Astrocyte (in vitro differentiated cells and primary cell): ENCODE results near the gene DNAJA4. TPM values are rescaled to one million over a fixed set of nuclear protein-coding genes. Genes with fewer than 3 reads are reported as not detected.

ENCODE experiments used
- DNase-seq: peaks from one replicate; pipeline ENCODE4 v3.0.0-alpha.2; 2010; ENCODE audit warnings: low read depth
- FAIRE-seq: peaks from 2 replicates; lab custom pipeline; 2011; peaks lifted over from hg19 to GRCh38; lab: Jason Lieb, UNC
- H2AFZ ChIP-seq: 2 replicates; pipeline ENCODE4 v1.6.0; 2012; ENCODE audit warnings: low read depth, low read length, inconsistent platforms
- H3K27ac ChIP-seq: 2 replicates; pipeline ENCODE4 v1.5.1; 2011; ENCODE audit warnings: low read depth, low read length, inconsistent platforms
- H3K27me3 ChIP-seq: 2 replicates; pipeline ENCODE4 v1.6.0; 2011; ENCODE audit warnings: low read length, inconsistent platforms; ENCODE audit not compliant: insufficient read depth
- H3K36me3 ChIP-seq: 2 replicates; pipeline ENCODE4 v1.5.1; 2011; ENCODE audit warnings: low read length, inconsistent platforms; ENCODE audit not compliant: insufficient read depth
- H3K4me1 ChIP-seq: 2 replicates; pipeline ENCODE4 v1.5.1; 2011; ENCODE audit warnings: low read length, inconsistent platforms; ENCODE audit not compliant: insufficient read depth
- H3K4me2 ChIP-seq: 2 replicates; pipeline ENCODE4 v1.6.0; 2012; ENCODE audit warnings: low read length, inconsistent platforms
- H3K4me3 ChIP-seq: 2 replicates; pipeline ENCODE4 v1.5.1; 2011; ENCODE audit warnings: low read depth, mild to moderate bottlenecking, low read length, inconsistent platforms; ENCODE audit not compliant: insufficient read depth
- H3K79me2 ChIP-seq: 2 replicates; pipeline ENCODE4 v1.6.0; 2012; ENCODE audit warnings: mild to moderate bottlenecking, low read length, inconsistent platforms; ENCODE audit not compliant: insufficient read depth
- H3K9ac ChIP-seq: 2 replicates; pipeline ENCODE4 v1.6.0; 2012; ENCODE audit warnings: mild to moderate bottlenecking, low read length, inconsistent platforms
- H3K9me3 ChIP-seq: 2 replicates; pipeline ENCODE4 v1.5.1; 2012; ENCODE audit warnings: low read depth, mild to moderate bottlenecking, low read length, inconsistent platforms; ENCODE audit not compliant: insufficient read depth
- H4K20me1 ChIP-seq: 2 replicates; pipeline ENCODE4 v1.6.0; 2012; ENCODE audit warnings: low read length, inconsistent platforms; ENCODE audit not compliant: insufficient read depth
- H3K27ac Mint-ChIP-seq: one replicate; pipeline ENCODE4 v1.8.0; 2021; ENCODE audit warnings: mild to moderate bottlenecking, mixed read lengths; ENCODE audit not compliant: unreplicated experiment
- H3K27me3 Mint-ChIP-seq: one replicate; pipeline ENCODE4 v1.8.0; 2021; ENCODE audit warnings: low read depth, mixed read lengths; ENCODE audit not compliant: unreplicated experiment
- H3K36me3 Mint-ChIP-seq: one replicate; pipeline ENCODE4 v1.8.0; 2021; ENCODE audit warnings: low read depth, mixed read lengths; ENCODE audit not compliant: unreplicated experiment
- H3K4me1 Mint-ChIP-seq: one replicate; pipeline ENCODE4 v1.8.0; 2021; ENCODE audit warnings: low read depth, mixed read lengths; ENCODE audit not compliant: unreplicated experiment
- H3K4me3 Mint-ChIP-seq: one replicate; pipeline ENCODE4 v1.8.0; 2021; ENCODE audit warnings: mild to moderate bottlenecking, moderate library complexity, mixed read lengths; ENCODE audit not compliant: unreplicated experiment
- H3K9me3 Mint-ChIP-seq: one replicate; pipeline ENCODE4 v1.8.0; 2021; ENCODE audit warnings: mild to moderate bottlenecking, mixed read lengths; ENCODE audit not compliant: unreplicated experiment
- CTCF ChIP-seq: IDR thresholded peaks from 2 replicates; pipeline ENCODE4 v1.5.1; 2011; ENCODE audit warnings: low read depth, mild to moderate bottlenecking, inconsistent platforms, low read length, moderate library complexity; ENCODE audit not compliant: insufficient read depth
- EZH2 ChIP-seq: IDR thresholded peaks from 2 replicates; pipeline ENCODE4 v1.6.1; 2012; ENCODE audit warnings: mild to moderate bottlenecking, low read length, inconsistent platforms; ENCODE audit not compliant: insufficient read depth
- total RNA-seq: library from RNA; stranded (reverse); gene quantifications from 2 replicates; pipeline ENCODE4 v1.2.1, GENCODE V29; 2021

The DNAJA4 gene
- total RNA-seq, 1 donor from 2014 or later = 0.14 TPM

DNA sequence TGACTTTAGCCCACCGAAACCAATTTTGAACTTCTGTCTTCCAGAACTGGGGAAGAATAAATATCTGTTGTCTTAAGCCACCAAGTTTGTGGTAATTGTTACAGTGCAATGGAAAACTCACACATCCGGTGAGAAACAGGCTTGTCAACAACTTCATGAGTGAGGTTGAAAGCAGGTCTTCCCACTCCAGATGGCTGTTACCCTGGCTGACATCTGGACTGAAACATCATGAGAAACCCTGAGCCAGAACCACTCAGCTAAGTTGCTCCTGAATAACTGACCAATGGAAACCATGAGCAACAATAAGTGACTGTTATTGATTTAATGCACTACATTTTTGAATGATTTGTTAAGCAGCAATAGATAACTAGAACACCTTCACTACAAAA is 40.3 kb upstream of the DNAJA4 start:
- H3K27me3 Mint-ChIP-seq = peaks cover 4% of the 10 kb centered on the region
- H3K9me3 Mint-ChIP-seq = no peaks in the 10 kb centered on the region
- Histone ChIP-seq H3K9me3 (no peaks in the 10 kb centered on the region), H3K27ac (no peak overlapping the region), H3K4me3 (no peak overlapping the region), H3K27me3 (peaks cover 4% of the 10 kb centered on the region), H3K4me1 (no peaks in the 10 kb centered on the region), H2AFZ (no peak overlapping the region), H3K9ac (no peak overlapping the region), H3K4me2 (no peak overlapping the region), H3K36me3 (no peaks in the 10 kb centered on the region), H4K20me1 (no peaks in the 10 kb centered on the region), H3K79me2 (no peaks in the 10 kb centered on the region)
- H3K4me1 Mint-ChIP-seq = peaks cover 4% of the 10 kb centered on the region
- FAIRE-seq (no peak), DNase-seq (no peak)
- H3K4me3 Mint-ChIP-seq = no peak overlapping the region
- no peaks in the 10 kb centered on the region for H3K36me3 Mint-ChIP-seq
- TF ChIP-seq CTCF = no peak
- TF ChIP-seq EZH2 = no peak
- no peak overlapping the region for H3K27ac Mint-ChIP-seq

DNA sequence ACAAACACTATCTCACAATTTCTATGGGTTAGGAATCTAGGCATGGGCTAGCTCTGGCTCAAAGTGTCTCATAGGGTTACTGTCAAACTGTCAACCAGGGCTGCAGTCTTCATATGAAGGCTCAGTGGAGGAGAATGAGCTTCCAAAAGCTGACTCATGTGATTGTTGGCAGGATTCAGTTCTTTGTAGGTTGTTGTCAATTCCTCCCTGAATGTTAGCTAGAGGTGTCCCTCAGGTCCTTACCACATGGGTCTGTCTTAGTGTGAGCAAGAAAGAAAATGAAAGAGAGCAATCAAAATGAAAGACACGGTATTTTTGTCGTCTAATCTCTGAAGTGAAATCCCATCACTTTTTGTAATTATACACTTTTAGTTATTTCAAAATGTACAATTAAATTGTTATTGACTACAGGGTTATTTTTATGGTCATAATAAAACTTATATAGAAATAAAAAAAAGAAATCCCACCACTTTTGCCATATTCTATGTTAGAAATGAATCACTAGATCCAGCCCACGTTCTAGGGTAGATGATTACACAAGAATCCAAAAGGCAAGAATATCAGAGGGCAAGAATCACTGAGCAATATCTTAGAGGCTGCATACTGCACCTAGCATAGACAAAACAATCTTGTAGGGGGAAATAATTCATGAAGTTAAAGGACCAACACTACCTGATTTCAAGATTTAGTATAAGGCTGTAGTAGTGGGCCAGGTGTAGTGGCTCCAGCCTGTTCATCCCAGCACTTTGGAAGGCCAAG is 38.4 kb upstream of the DNAJA4 start:
- no peaks in the 10 kb centered on the region for H4K20me1 ChIP-seq
- H3K27me3 Mint-ChIP-seq = peaks cover 11% of the 10 kb centered on the region
- no peaks in the 10 kb centered on the region for H3K36me3 Mint-ChIP-seq
- no peak overlapping the region for H3K4me3 ChIP-seq
- no peak for TF ChIP-seq CTCF
- TF ChIP-seq EZH2 = no peak
- no peak for FAIRE-seq
- H3K4me1 ChIP-seq = no peaks in the 10 kb centered on the region
- H3K27me3 ChIP-seq = peaks cover 4% of the 10 kb centered on the region
- H3K27ac Mint-ChIP-seq = no peak overlapping the region
- no peak overlapping the region for H3K27ac ChIP-seq
- no peak overlapping the region for H2AFZ ChIP-seq
- no peak overlapping the region for H3K9ac ChIP-seq
- H3K4me3 Mint-ChIP-seq = no peak overlapping the region
- H3K36me3 ChIP-seq = no peaks in the 10 kb centered on the region
- DNase-seq = peak; percentile 32
- no peaks in the 10 kb centered on the region for H3K9me3 Mint-ChIP-seq
- H3K4me1 Mint-ChIP-seq = peaks cover 4% of the 10 kb centered on the region
- H3K9me3 ChIP-seq = no peaks in the 10 kb centered on the region
- no peaks in the 10 kb centered on the region for H3K79me2 ChIP-seq
- H3K4me2 ChIP-seq = no peak overlapping the region

GRCh38 chr15:78228356-78228996 is 35.9 kb upstream of the DNAJA4 start:
- no peak overlapping the region for H3K4me2 ChIP-seq
- FAIRE-seq (no peak), DNase-seq (no peak)
- H2AFZ ChIP-seq = no peak overlapping the region
- Mint-ChIP-seq H3K4me3 (no peak overlapping the region), H3K9me3 (no peaks in the 10 kb centered on the region), H3K27ac (no peak overlapping the region), H3K27me3 (peaks cover 19% of the 10 kb centered on the region), H3K36me3 (no peaks in the 10 kb centered on the region), H3K4me1 (peaks cover 3% of the 10 kb centered on the region)
- no peak overlapping the region for H3K4me3 ChIP-seq
- H3K4me1 ChIP-seq = no peaks in the 10 kb centered on the region
- H3K36me3 ChIP-seq = no peaks in the 10 kb centered on the region
- H3K9ac ChIP-seq = no peak overlapping the region
- H3K27me3 ChIP-seq = peaks cover 7% of the 10 kb centered on the region
- H4K20me1 ChIP-seq = no peaks in the 10 kb centered on the region
- no peaks in the 10 kb centered on the region for H3K9me3 ChIP-seq
- TF ChIP-seq EZH2 (no peak), CTCF (no peak)
- no peak overlapping the region for H3K27ac ChIP-seq
- H3K79me2 ChIP-seq = no peaks in the 10 kb centered on the region
